IPS-18a (cell line): ENCODE measurements around the gene BBS1.

ENCODE experiments used
- H3K27ac ChIP-seq: one replicate; pipeline ENCODE4 v1.5.1; 2013; ENCODE audit warnings: low read length
- H3K27me3 ChIP-seq: one replicate; pipeline ENCODE4 v1.6.1; 2013; ENCODE audit warnings: mild to moderate bottlenecking, low read length; ENCODE audit not compliant: control insufficient read depth, insufficient read depth
- H3K36me3 ChIP-seq: one replicate; pipeline ENCODE4 v1.6.1; 2013; ENCODE audit warnings: low read depth, low read length; ENCODE audit not compliant: control insufficient read depth
- H3K4me1 ChIP-seq: one replicate; pipeline ENCODE4 v1.6.1; 2013; ENCODE audit warnings: low read depth, low read length; ENCODE audit not compliant: control insufficient read depth
- H3K4me3 ChIP-seq: one replicate; pipeline ENCODE4 v1.5.1; 2013; ENCODE audit warnings: low read length
- H3K9ac ChIP-seq: one replicate; pipeline ENCODE4 v1.6.1; 2013; ENCODE audit warnings: mild to moderate bottlenecking, low read length, moderate library complexity
- H3K9me3 ChIP-seq: one replicate; pipeline ENCODE4 v1.6.1; 2013; ENCODE audit warnings: low read depth, low read length; ENCODE audit not compliant: control insufficient read depth

The BBS1 gene

DNA sequence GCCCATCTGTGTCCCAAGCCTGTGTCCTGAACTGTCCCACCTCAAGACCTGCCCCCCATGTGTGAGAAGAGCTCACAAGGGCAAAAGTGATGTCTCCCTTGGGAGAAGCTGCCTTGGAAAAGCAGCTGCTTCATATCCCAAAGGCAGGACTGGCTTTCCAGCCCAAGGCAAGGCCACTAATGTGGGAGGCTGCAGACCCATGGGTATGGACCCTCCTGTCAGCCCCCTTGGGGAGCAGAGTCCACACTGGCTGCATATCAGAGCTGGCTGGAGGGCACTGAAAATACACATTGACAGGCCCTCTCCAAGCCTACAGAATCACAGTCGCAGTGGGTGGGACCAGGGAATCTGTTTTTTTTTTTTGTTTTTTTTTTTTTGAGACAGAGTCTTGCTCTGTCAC is 41.0 kb upstream of the BBS1 start:
- Histone ChIP-seq H3K9ac (no peak overlapping the region), H3K4me3 (no peak overlapping the region), H3K36me3 (peaks cover 11% of the 10 kb centered on the region), H3K27me3 (peaks cover 4% of the 10 kb centered on the region), H3K4me1 (peaks cover 18% of the 10 kb centered on the region), H3K9me3 (no peaks in the 10 kb centered on the region), H3K27ac (no peak overlapping the region)

DNA sequence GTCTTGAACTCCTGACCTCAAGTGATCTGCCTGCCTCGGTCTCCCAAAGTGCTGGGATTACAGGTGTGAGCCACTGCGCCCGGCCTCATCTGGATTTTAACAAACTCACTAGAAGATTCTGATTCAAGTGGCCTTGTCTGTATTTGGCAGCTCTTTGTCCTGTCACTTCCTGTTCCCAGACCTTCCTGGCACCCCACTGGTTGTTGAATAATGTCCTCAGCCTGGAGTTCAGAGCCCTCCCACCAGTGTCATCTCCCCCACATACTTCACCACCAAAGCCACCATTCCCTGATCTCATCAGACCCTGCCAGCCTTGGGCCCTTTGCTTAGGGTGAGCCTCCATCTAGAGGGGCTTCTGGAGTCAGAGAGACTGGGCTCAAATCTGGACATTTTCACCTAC is 40.4 kb upstream of the BBS1 start:
- Histone ChIP-seq H3K4me3 (no peak overlapping the region), H3K27me3 (peaks cover 4% of the 10 kb centered on the region), H3K9me3 (no peaks in the 10 kb centered on the region), H3K27ac (no peak overlapping the region), H3K4me1 (peaks cover 17% of the 10 kb centered on the region), H3K9ac (no peak overlapping the region), H3K36me3 (peaks cover 11% of the 10 kb centered on the region)

DNA sequence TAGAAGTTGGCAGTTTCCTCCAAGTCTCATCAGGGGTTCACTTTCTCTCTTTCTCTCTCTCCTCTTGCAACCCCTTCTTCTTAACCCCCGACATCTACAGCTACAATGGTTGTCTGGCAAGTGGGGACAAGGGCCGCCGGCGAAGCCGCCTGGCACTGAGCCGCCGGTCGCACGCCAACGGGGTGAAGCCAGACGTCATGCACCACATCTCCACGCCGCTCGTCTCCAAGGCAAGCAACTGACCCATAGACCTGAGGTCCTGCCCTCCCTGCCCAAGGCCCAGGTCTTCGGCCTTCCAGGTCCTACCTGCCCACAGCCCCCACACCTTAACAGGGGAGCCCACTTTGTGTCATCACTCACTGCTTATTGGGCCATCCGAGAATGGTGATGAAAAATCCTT is 39.3 kb upstream of the BBS1 start:
- Histone ChIP-seq H3K27ac (no peak overlapping the region), H3K36me3 (peaks cover 11% of the 10 kb centered on the region), H3K4me3 (no peak overlapping the region), H3K9me3 (no peaks in the 10 kb centered on the region), H3K9ac (no peak overlapping the region), H3K4me1 (peaks cover 8% of the 10 kb centered on the region), H3K27me3 (peaks cover 4% of the 10 kb centered on the region)

DNA sequence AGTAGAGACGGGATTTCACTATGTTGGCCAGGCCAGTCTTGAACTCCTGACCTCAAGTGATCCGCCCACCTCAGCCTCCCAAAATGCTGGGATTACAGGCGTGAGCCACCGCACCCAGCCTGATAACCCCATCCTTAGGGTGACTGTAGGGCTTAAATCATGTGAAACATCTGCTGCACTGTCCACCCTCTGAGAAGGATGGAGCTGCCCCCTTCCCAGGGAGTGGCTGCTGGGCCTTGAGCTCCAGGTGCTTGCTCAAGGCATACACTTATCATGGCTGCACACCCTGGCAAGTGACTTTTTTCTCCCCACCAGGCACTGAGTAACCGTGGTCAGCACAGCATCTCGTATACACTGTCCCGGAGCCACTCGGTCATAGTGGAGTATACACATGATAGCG is 38.4 kb upstream of the BBS1 start:
- no peak overlapping the region for H3K9ac ChIP-seq
- H3K9me3 ChIP-seq, result no peaks in the 10 kb centered on the region
- H3K4me3 ChIP-seq, result no peak overlapping the region
- H3K36me3 ChIP-seq, result peaks cover 11% of the 10 kb centered on the region
- peaks cover 4% of the 10 kb centered on the region for H3K27me3 ChIP-seq
- H3K27ac ChIP-seq, result no peak overlapping the region
- peaks cover 8% of the 10 kb centered on the region for H3K4me1 ChIP-seq

DNA sequence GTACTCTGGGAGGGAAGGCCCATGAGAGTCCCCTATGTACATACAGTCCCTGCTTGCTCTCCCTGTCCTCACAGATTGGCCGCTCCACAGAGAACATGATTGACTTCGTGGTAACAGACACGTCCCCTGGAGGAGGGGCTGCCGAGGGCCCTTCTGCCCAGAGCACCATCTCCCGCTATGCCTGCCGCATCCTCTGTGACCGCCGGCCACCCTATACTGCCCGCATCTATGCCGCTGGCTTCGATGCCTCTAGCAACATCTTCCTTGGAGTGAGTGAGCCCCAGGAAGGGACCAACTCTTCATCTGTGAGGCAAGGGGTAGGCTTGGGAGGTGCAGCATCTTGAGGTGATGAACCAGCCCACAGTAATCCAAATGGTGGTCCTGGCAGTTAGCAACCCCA is 37.3 kb upstream of the BBS1 start:
- H3K9ac ChIP-seq, result no peak overlapping the region
- H3K27ac ChIP-seq, result no peak overlapping the region
- peaks cover 11% of the 10 kb centered on the region for H3K36me3 ChIP-seq
- H3K4me1 ChIP-seq, result peaks cover 4% of the 10 kb centered on the region
- no peaks in the 10 kb centered on the region for H3K9me3 ChIP-seq
- no peak overlapping the region for H3K4me3 ChIP-seq
- no peaks in the 10 kb centered on the region for H3K27me3 ChIP-seq

DNA sequence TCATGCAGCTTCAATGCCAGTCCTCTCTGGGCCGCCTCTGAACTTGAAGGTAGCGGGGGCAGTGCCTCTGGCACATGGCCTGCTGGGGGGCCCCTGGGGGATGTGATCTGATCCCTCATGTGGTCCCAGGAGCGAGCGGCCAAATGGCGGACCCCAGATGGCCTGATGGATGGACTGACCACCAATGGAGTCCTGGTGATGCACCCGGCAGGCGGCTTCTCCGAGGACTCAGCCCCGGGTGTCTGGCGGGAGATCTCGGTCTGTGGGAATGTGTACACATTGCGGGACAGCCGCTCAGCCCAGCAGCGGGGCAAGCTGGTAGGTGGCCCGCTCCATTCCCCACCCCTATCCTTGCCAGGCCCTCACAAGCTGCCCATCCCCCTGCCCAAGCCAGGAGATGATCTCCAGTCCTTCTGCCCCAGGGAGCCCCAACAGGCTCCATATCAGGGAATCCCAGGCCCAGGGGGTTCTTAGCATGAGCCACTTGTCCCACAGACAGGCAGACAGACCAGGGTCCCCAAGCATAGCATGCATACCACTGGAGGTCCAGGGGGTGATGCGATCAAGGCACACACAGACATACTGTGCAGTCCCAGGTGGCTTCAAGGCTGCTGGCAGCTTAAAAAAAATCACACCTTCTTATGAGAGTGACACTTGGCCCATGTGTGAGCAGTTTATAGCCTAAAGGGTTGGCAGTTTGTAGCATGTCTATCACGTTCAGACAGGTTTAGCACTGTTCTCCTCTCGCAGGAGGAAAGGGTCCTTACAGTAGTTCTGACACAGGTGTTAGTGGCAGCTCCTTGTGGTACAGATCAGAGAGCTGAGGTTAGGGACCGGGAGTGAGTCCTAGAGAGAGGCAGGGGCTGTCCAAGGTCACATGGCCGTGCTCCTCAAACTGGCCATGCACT is 36.6 kb upstream of the BBS1 start:
- Histone ChIP-seq H3K9me3 (no peaks in the 10 kb centered on the region), H3K4me1 (peaks cover 4% of the 10 kb centered on the region), H3K27me3 (no peaks in the 10 kb centered on the region), H3K9ac (no peak overlapping the region), H3K36me3 (peaks cover 11% of the 10 kb centered on the region), H3K4me3 (no peak overlapping the region), H3K27ac (no peak overlapping the region)

DNA sequence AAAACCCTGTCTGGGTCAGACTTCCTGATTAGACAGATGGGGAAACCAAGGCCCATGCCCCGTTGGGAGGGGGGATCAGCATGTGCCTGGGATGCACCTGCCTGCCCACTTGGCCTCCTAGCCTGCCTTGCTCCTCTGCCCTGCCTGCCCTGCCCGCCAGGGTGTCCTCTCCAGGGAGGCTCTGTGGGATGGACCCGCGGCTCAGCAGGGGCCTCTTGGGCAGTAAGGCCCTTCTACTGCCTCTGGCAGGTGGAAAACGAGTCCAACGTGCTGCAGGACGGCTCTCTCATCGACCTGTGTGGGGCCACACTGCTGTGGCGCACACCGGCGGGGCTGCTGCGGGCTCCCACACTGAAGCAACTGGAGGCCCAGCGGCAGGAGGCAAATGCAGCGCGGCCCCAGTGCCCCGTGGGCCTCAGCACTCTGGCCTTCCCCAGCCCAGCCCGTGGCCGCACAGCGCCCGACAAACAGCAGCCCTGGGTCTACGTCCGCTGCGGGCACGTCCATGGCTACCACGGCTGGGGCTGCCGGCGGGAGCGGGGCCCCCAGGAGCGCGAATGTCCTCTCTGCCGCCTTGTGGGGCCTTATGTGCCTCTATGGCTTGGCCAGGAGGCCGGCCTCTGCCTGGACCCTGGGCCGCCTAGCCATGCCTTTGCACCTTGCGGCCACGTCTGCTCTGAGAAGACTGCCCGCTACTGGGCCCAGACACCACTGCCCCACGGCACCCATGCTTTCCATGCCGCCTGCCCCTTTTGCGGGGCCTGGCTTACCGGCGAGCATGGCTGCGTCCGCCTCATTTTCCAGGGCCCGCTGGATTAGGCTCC is 34.9 kb upstream of the BBS1 start:
- Histone ChIP-seq H3K36me3 (peaks cover 11% of the 10 kb centered on the region), H3K9ac (no peak overlapping the region), H3K27ac (no peak overlapping the region), H3K4me3 (no peak overlapping the region), H3K4me1 (no peaks in the 10 kb centered on the region), H3K9me3 (no peaks in the 10 kb centered on the region), H3K27me3 (no peaks in the 10 kb centered on the region)

DNA sequence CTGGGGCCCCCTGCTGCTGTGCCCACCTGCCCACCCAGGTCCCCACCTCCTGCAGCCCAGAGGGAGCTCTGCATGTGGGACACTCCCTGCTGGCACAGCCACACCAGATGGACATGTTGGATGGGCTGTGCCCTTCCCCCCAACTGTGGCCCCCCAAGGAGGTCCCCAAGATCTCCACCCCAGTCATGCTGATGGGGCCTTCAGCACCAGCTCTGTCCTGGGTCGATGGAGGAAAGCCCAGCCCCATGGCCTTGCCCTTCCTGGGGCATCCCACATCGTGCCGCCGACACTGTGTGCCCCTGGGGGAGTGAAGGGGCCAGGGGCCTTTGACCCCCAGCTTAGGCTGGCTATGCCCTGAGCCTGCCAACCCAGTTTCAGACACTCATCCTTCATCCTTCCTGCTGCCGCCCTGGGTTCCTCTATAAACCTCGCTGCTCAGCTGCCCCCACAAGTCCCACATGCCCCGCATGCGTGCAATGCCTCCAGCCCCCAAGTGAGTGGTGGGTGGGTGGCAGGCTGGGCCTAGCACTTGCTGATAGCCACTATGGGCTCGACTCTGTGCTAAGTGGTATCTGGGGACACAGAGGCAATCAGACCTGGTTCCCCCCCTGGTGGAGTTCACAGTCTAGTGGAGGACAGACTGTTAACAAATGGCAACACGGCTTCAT is 34.1 kb upstream of the BBS1 start:
- H3K27ac ChIP-seq, result no peak overlapping the region
- no peak overlapping the region for H3K4me3 ChIP-seq
- peaks cover 11% of the 10 kb centered on the region for H3K36me3 ChIP-seq
- no peaks in the 10 kb centered on the region for H3K27me3 ChIP-seq
- H3K9ac ChIP-seq, result no peak overlapping the region
- H3K4me1 ChIP-seq, result no peaks in the 10 kb centered on the region
- H3K9me3 ChIP-seq, result no peaks in the 10 kb centered on the region

DNA sequence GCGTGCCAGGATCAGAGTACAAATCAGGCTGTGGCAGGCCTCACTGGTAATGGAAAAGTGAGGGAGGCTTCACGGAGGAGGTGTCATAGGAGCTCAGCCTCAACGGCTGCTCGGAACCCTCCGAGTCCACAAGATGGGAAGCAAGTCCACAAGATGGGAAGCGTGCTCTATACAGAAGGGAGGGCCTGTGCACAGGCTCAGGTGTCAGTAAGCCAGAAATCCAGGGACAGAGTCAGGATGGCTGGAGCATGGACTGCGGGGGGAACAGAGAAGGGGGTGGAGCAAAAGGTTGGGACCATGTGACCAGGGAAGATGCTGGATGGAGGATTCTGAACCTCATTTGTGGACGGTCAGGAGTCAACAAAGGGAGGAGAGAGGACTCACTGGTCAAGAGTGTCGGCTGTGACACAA is 33.6 kb upstream of the BBS1 start:
- no peak overlapping the region for H3K9ac ChIP-seq
- H3K36me3 ChIP-seq, result peaks cover 11% of the 10 kb centered on the region
- no peaks in the 10 kb centered on the region for H3K27me3 ChIP-seq
- no peaks in the 10 kb centered on the region for H3K4me1 ChIP-seq
- no peaks in the 10 kb centered on the region for H3K9me3 ChIP-seq
- H3K27ac ChIP-seq, result no peak overlapping the region
- no peak overlapping the region for H3K4me3 ChIP-seq

DNA sequence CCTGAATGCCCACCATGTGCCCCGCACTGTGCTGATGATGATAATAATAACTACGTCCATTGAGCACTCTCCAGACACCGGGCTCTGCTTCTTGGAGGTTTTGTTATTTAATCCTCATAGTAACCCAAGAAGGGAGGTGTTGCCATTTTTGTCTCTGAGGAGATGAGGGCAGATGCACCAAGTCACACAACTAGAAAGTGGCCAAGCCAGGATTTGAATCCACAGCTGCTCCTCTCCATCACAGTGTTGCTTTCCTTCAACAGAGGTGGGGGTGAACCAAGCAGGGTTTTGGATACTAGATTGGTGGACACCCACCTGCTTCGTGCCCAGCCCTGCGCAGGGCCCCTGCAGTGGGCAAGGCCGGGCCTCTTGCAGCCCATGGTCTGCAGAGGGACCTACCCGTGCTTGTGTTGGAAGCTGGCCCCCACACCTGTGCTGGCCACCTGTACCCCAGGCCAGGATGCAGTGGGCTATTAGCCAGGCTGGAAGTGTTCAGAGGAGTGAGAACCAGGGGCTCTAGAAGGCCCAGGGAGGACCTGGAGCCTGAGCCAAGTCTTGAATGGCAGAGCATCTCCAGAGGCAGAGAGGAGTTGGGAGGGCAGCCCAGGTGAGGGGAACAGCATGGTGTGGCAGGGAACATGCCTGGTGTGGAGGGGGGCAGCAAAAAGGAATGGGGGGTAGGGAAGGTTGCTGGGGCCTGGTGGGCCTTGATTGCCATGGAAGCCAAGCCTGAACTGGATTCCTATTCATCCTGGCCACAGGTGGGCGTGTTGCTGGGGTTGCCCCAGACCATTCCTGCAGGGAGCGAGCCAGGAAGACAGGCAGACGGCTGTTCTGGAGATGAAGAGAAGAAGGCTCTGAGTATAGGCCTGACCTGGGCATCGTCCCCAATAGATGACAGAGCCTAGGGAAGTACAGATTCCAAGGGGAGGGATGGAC is 32.9 kb upstream of the BBS1 start:
- Histone ChIP-seq H3K27ac (no peak overlapping the region), H3K36me3 (peaks cover 10% of the 10 kb centered on the region), H3K27me3 (no peaks in the 10 kb centered on the region)

More for the DNA sequence above, 32.9 kb upstream of the BBS1 start:
- no peak overlapping the region for H3K9ac ChIP-seq
- no peak overlapping the region for H3K4me3 ChIP-seq
- H3K4me1 ChIP-seq, result no peaks in the 10 kb centered on the region
- no peaks in the 10 kb centered on the region for H3K9me3 ChIP-seq
